ENCODE measurements around the gene POLR3H. TPM values are rescaled to one million over a fixed set of nuclear protein-coding genes. Genes with fewer than 3 reads are reported as not detected.

Gene POLR3H
- total and polyA plus RNA-seq, 2 experiments from 2014 or later = 19.0 to 26.5 TPM

DNA sequence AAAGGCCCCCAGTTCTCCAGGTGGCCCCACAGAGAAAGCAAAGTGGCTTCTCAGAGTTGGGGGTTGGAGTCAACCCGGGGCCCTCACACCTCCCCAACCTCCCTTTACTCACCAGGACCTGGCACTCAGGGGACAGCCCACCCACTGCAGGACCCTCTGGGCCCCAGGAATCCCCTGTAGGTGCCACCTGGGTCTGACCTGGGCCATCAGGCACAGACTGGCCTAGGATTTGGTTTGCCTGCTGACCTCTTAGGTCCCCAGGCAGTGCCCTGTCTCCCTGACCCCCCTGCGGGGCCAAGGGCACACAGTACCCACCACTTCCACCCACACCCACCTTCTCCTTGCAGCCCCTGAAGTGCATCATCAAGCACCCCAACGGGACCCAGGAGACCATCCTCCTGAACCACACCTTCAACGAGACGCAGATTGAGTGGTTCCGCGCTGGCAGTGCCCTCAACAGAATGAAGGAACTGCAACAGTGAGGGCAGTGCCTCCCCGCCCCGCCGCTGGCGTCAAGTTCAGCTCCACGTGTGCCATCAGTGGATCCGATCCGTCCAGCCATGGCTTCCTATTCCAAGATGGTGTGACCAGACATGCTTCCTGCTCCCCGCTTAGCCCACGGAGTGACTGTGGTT is 16.0 kb downstream of the POLR3H start (continued):
- TF ChIP-seq, protein P1, sequence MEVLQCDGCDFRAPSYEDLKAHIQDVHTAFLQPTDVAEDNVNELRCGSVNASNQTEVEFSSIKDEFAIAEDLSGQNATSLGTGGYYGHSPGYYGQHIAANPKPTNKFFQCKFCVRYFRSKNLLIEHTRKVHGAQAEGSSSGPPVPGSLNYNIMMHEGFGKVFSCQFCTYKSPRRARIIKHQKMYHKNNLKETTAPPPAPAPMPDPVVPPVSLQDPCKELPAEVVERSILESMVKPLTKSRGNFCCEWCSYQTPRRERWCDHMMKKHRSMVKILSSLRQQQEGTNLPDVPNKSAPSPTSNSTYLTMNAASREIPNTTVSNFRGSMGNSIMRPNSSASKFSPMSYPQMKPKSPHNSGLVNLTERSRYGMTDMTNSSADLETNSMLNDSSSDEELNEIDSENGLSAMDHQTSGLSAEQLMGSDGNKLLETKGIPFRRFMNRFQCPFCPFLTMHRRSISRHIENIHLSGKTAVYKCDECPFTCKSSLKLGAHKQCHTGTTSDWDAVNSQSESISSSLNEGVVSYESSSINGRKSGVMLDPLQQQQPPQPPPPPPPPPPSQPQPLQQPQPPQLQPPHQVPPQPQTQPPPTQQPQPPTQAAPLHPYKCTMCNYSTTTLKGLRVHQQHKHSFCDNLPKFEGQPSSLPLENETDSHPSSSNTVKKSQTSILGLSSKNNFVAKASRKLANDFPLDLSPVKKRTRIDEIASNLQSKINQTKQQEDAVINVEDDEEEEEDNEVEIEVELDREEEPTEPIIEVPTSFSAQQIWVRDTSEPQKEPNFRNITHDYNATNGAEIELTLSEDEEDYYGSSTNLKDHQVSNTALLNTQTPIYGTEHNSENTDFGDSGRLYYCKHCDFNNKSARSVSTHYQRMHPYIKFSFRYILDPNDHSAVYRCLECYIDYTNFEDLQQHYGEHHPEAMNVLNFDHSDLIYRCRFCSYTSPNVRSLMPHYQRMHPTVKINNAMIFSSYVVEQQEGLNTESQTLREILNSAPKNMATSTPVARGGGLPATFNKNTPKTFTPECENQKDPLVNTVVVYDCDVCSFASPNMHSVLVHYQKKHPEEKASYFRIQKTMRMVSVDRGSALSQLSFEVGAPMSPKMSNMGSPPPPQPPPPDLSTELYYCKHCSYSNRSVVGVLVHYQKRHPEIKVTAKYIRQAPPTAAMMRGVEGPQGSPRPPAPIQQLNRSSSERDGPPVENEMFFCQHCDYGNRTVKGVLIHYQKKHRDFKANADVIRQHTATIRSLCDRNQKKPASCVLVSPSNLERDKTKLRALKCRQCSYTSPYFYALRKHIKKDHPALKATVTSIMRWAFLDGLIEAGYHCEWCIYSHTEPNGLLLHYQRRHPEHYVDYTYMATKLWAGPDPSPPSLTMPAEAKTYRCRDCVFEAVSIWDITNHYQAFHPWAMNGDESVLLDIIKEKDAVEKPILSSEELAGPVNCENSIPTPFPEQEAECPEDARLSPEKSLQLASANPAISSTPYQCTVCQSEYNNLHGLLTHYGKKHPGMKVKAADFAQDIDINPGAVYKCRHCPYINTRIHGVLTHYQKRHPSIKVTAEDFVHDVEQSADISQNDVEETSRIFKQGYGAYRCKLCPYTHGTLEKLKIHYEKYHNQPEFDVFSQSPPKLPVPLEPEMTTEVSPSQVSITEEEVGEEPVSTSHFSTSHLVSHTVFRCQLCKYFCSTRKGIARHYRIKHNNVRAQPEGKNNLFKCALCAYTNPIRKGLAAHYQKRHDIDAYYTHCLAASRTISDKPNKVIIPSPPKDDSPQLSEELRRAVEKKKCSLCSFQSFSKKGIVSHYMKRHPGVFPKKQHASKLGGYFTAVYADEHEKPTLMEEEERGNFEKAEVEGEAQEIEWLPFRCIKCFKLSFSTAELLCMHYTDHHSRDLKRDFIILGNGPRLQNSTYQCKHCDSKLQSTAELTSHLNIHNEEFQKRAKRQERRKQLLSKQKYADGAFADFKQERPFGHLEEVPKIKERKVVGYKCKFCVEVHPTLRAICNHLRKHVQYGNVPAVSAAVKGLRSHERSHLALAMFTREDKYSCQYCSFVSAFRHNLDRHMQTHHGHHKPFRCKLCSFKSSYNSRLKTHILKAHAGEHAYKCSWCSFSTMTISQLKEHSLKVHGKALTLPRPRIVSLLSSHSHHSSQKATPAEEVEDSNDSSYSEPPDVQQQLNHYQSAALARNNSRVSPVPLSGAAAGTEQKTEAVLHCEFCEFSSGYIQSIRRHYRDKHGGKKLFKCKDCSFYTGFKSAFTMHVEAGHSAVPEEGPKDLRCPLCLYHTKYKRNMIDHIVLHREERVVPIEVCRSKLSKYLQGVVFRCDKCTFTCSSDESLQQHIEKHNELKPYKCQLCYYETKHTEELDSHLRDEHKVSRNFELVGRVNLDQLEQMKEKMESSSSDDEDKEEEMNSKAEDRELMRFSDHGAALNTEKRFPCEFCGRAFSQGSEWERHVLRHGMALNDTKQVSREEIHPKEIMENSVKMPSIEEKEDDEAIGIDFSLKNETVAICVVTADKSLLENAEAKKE (CRISPR knock-in tag; IDR thresholded peaks at IDR 0.05) = no peak
- TF ChIP-seq EZH2phosphoT487 (IDR thresholded peaks at IDR 0.05; ENCODE audit: unreplicated experiment) = no peak
- TF ChIP-seq CTCF (conservative IDR thresholded peaks at IDR 0.05; ENCODE audit: low read depth in 2 of 2) = no peak
- TF ChIP-seq ETS1 (IDR thresholded peaks at IDR 0.05) = no peak
- TF ChIP-seq EZH2 (IDR thresholded peaks at IDR 0.05; ENCODE audit: low read depth, unreplicated experiment) = no peak
- TF ChIP-seq POLR2AphosphoS5 (IDR thresholded peaks at IDR 0.05; ENCODE audit: low read depth) = no peak
- no peak for TF ChIP-seq REST (IDR thresholded peaks at IDR 0.05; ENCODE audit: unreplicated experiment)
